HG02943 (cell line): ENCODE results near the gene CCNY.
"Not testable (repeated sequence)": the region's sequence is repeated elsewhere in the genome, so short reads cannot be mapped to it uniquely, and the experiment has no call there.

ENCODE experiments used
- ATAC-seq: cut with Tn5 transposase; IDR thresholded peaks from one replicate; pipeline ENCODE4 v1.9.1; 2021; ENCODE audit warnings: mild to moderate bottlenecking, low read depth, moderate library complexity; ENCODE audit not compliant: unreplicated experiment

The CCNY gene

GRCh38 chr10:35353805-35354204 is 17.5 kb downstream of the CCNY start:
- no peak for ATAC-seq

- not testable (repeated sequence) for ATAC-seq
Observed at GRCh38 chr10:35354257-35354656, 17.9 kb downstream of the CCNY start.

DNA sequence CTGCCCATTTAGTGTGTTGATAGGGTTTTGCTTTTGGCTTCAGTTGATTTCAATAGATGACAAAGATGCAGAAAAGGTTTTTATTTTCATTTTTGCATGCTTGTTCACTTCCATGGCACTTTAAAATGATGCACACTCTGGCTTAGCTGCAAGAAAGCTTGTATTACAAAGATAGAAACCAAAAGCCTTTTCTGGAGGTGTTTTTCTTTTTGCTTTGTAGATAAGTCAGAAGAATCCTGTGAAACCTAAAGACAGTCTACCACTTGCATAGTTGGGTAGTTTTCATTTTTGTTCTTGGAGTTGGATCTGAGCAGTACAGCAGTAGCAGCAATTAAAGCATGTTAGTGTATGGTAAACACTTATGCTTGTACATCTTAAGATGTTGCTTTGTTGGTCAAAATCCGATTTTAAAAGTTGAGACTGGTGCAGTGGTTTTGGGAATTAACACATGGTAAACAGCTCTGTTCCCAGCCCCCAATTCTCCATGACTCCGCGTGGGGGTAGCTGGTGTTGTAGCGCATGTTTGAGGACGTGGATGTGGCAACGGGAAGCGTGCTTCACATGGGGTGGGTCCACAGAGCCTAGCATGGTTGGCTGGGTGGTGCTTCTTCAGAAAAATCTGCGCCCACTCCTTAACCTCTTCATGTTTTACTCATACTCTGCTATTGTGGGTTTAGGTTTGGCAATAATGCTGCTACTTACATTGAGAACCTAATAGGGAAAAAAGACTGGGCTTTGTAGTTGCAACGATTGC is 19.8 kb downstream of the CCNY start:
- peak; percentile 50 for ATAC-seq

- ATAC-seq = no peak
Observed at GRCh38 chr10:35356725-35357092, 20.4 kb downstream of the CCNY start.

DNA sequence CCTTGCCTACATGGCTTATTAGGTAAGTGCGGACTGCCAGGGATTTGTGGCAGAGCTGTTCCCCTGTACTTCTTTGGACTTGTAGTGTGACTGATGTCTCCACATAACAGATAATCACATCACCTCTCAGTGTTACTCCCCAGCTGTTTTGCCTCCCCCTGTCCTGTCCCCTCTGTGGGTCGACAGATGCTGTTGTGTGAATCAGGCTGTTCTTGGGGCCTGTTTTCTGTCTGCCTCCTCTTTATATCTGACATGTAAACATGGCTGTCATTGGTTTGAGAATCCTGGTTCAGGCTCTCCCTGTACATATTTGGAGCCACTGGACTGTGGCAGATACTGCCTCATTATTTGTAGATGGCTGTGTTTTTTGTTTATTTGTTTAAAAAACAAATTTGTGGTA is 22.7 kb downstream of the CCNY start:
- ATAC-seq = no peak

- no peak for ATAC-seq
Observed at GRCh38 chr10:35359873-35360272, 23.6 kb downstream of the CCNY start.

- no peak for ATAC-seq
Observed at GRCh38 chr10:35362701-35363350, 26.5 kb downstream of the CCNY start.

GRCh38 chr10:35363587-35363986 is 27.3 kb downstream of the CCNY start:
- ATAC-seq = no peak

DNA sequence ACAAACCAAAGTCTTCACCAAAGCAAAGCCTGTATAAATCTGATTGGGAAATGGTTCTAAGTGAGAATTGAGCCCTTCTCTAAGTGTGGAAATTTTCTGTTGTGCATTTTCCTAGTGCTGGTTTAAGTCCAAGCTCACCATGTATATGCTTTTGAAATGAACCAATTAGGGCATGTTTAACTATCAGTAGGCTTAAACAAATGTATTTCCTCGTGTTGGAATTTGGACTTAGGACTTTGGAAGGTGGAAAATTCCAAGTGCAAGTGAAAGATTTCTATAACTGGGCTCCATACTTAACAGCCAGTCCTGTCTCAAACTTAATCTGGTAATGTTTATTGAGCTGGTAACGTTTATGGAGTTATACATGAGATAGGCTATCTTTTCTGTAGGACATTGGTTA is 28.5 kb downstream of the CCNY start:
- no peak for ATAC-seq

GRCh38 chr10:35365994-35366393 is 29.7 kb downstream of the CCNY start:
- ATAC-seq = no peak

DNA sequence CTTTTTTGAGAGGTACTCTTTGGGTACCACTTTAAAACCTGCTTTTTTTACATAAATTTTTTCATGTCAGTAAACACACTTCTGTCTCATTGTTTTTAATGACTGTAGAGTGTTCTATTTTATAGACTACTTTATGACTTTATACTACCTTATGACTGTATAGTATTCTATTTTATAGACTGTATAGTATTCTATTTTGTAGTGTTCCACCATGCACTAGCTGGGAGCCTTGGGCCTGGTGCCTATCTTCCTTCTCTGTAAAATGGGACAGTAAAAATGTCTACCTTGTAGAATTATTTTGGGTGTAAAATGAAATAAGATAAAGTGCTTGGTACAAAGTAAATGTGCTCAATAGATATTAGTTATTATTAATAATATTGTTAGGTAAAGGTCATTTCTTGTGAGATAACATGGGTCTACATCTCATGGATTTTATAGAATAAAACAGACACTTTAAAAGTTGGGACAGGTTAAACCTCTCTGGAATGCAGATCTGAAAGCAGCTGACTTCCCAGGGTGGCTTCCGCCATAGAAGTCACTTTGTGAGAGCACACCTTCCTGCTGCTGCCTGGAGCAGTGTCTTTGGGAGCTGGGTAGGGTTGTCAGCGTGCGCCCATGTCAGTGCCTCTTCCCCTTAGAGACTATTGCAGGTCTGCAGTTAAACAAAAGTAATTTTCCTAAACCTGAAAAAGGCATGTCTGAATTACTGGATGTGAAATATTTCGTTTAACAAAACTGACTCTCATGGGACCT is 31.0 kb downstream of the CCNY start:
- ATAC-seq = no peak

DNA sequence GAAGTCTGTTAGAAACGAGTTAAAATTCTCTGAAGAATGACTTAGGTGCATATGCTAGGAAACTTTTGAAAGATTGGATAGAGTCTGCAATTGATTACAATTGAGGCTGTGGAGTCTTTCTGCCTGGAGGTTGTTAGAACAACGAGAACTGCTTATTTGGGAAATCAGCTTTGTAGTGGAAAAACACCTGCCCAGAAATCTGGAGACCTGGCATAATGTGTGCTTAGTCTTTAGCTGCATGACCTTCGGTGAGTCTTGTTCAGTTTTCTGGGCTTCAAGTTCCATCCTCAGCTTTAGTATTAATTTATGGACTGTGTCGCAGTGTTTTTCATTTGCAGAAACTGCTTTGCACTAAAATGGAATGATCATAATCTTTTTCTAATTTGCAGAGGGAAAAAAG is 31.7 kb downstream of the CCNY start:
- no peak for ATAC-seq

DNA sequence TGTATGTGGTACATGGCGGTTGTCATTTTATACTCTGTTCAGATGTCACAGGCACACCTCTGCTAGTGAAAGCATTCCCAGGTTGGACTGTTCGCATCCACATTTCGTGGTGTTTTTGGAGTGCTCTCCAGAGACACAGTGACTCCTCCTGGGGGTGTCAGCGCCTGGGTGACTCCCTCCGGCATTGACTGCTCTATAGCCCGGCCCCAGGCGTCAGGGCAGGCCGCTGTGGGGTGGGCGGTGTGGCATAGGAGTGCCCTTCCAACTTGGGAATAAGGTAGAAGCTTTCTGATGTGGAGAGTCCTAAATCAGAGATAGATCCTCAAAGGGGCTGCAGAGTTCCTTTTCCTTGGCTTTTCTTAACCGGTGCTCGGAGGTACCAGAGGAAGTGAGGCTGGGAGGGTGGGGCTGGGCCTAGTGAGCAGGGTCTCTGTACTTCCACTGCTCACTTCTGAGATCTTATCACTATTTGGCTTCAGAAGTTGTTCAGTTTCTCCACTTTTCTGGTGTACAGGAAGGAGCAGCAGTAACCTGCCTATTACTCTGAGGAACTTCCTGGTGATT is 32.3 kb downstream of the CCNY start:
- ATAC-seq = no peak

- ATAC-seq = no peak
Observed at GRCh38 chr10:35369049-35369611, 32.8 kb downstream of the CCNY start.

GRCh38 chr10:35371731-35372130 is 35.4 kb downstream of the CCNY start:
- ATAC-seq = no peak

DNA sequence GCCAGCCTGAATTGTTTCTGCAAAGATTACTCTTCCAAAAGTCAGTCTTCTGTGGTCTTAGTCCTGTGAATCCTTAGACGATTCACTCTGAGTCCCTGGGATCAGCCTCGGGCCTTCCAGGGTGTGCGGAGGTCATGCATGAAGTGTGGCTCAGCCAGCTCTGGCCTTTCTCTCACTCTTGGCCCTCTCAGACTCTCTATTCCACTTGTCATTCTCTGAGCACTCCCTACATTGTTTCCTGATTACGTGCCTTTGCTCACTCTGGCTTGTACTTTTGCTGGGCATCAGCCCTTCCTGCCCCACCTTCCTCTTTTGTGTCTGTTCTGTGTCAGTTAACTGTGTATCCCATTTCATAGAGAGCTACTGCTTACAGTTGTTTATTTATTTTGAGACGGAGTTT is 36.0 kb downstream of the CCNY start:
- ATAC-seq = no peak

DNA sequence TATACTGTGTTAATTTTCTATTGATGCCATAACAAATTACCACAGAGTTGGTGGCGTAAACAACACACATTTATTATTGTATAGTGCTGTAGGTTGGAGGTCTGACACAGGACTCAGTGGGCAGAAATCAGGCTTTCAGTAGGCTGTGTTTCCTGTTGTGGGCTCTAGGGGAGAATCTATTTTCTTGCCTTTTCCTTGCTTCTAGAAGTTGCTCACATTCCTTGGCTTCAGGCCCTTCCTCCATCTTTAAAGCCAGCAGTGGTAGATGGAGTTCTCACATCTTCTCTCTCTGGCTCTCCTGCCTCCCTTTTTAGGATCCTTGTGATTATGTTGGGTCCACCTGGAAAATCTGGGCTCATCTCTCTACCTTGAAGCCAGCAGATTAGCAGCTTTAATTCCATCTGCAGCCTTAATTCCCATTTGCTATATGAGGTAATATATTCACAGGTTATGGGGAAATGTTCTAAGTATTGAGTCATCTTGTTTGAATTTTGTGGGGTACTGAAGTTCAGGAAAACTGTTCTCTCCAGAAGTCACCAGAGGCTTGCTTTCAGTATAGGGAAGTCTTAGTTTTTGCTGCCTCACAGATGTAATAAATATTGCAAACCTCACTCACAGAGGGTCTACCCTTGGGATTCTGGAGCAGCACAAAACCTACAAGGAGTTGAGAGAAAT is 38.9 kb downstream of the CCNY start:
- ATAC-seq = no peak

GRCh38 chr10:35377050-35377728 is 40.9 kb downstream of the CCNY start:
- no peak for ATAC-seq

DNA sequence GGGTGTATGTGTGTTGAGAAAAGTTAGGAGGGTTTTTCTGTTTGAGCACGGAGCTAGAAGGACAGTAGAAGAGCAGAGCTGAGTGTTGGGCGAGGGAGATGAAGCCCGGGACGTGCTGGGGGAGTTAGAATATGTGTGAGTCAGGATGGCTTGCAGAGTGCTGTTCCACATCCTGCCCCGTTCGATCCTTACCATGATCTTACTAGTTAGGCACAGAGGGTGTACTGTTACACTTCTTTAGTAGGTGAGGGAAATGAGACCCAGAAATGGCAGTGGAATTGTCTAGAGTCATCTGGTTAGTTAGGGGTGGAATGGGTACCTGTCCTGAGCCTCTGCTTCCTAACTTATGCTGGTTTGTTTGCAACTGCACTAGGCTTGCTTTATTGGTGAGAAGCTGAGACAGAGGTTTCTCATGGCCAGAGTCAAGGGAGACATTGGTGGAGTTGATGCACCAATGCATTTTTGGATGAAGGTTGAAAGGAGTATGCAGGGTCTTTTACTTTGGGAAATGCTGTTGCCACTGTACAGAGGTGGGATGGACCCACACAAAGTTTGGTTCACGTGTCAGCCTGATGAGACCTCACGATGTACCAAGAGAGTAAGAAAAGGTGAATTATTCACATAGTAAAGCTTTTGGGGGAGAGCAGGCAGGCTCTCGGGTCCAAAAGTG is 42.4 kb downstream of the CCNY start:
- ATAC-seq = no peak
